Liver (tissue), 2 donors: Measurements from ENCODE around the gene SDK2.

Experiments used
- TF ChIP-seq, protein P1 (sequence below): fragments of 150-350 bp; IDR thresholded peaks from 2 replicates; pipeline ENCODE4 v1.5.1; 2017; ENCODE audit warnings: improper control_type of control experiment, low read depth, low read length; ENCODE audit not compliant: missing input control
- TF ChIP-seq, protein P2 (sequence below): IDR thresholded peaks from 2 replicates; pipeline ENCODE4 v1.6.1; 2016; ENCODE audit warnings: antibody characterized with exemption
- donor health status: healthy.

DNA sequence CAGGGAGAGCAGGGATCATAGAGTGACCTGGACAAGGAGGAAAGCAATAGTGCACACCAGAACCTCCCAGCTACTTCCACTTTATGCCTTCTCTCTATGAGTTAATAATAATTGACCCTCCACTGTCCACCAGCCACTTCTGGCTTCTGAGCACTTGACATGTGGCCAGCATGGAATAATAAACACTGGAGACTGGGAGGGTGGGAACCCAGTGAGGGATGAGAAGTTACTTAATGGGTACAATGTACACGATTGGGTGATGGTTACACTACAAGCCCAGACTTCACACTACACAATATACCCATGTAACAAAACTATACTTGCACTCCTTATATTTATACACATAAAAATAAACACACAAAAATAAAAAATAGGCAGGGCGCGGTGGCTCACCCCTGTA is 343.9 kb downstream of the SDK2 start:
- TF ChIP-seq, protein P1, sequence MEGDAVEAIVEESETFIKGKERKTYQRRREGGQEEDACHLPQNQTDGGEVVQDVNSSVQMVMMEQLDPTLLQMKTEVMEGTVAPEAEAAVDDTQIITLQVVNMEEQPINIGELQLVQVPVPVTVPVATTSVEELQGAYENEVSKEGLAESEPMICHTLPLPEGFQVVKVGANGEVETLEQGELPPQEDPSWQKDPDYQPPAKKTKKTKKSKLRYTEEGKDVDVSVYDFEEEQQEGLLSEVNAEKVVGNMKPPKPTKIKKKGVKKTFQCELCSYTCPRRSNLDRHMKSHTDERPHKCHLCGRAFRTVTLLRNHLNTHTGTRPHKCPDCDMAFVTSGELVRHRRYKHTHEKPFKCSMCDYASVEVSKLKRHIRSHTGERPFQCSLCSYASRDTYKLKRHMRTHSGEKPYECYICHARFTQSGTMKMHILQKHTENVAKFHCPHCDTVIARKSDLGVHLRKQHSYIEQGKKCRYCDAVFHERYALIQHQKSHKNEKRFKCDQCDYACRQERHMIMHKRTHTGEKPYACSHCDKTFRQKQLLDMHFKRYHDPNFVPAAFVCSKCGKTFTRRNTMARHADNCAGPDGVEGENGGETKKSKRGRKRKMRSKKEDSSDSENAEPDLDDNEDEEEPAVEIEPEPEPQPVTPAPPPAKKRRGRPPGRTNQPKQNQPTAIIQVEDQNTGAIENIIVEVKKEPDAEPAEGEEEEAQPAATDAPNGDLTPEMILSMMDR = no peak
- TF ChIP-seq, protein P2, sequence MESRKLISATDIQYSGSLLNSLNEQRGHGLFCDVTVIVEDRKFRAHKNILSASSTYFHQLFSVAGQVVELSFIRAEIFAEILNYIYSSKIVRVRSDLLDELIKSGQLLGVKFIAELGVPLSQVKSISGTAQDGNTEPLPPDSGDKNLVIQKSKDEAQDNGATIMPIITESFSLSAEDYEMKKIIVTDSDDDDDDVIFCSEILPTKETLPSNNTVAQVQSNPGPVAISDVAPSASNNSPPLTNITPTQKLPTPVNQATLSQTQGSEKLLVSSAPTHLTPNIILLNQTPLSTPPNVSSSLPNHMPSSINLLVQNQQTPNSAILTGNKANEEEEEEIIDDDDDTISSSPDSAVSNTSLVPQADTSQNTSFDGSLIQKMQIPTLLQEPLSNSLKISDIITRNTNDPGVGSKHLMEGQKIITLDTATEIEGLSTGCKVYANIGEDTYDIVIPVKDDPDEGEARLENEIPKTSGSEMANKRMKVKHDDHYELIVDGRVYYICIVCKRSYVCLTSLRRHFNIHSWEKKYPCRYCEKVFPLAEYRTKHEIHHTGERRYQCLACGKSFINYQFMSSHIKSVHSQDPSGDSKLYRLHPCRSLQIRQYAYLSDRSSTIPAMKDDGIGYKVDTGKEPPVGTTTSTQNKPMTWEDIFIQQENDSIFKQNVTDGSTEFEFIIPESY = peak; percentile 47
